Large intestine (tissue), 3 donors: ENCODE data around the gene LANCL1. TPM values are rescaled to one million over a fixed set of nuclear protein-coding genes. Genes with fewer than 3 reads are reported as not detected.

ENCODE experiments used
- DNase-seq, 2 donors: peaks; one replicate each; pipeline versions ENCODE4 v3.0.0 to v3.0.0-alpha.2; 2013
- H3K27ac ChIP-seq: one replicate; pipeline ENCODE4 v1.5.1; 2013; ENCODE audit warnings: low read length
- H3K27me3 ChIP-seq: 2 replicates; pipeline ENCODE4 v1.6.1; 2013; ENCODE audit warnings: low read length; ENCODE audit not compliant: control insufficient read depth, insufficient read depth
- H3K36me3 ChIP-seq: 2 replicates; pipeline ENCODE4 v1.6.1; 2013; ENCODE audit warnings: low read length; ENCODE audit not compliant: control insufficient read depth, insufficient read depth
- H3K4me1 ChIP-seq: one replicate; pipeline ENCODE4 v1.6.1; 2013; ENCODE audit warnings: low read length; ENCODE audit not compliant: control insufficient read depth, insufficient read depth
- H3K4me3 ChIP-seq: one replicate; pipeline ENCODE4 v1.5.1; 2013; ENCODE audit warnings: low read length
- H3K9me3 ChIP-seq: one replicate; pipeline ENCODE4 v1.6.1; 2013; ENCODE audit warnings: mild to moderate bottlenecking, low read depth, low read length, moderate library complexity; ENCODE audit not compliant: control insufficient read depth
- WGBS: methylation state at CpG from one replicate; pipeline ENCODE4 v1.1.5; 2013; ENCODE audit warnings: low lambda C conversion rate; ENCODE audit not compliant: insufficient coverage; 5-methylcytosine and 5-hydroxymethylcytosine counted together
- polyA plus RNA-seq: library from polyadenylated mRNA; unstranded; fragments of 120-200 nt; gene quantifications from one replicate; pipeline ENCODE4 v1.2.1, GENCODE V29; 2013

Gene LANCL1
- polyA plus RNA-seq, 1 donor, result 41.9 TPM

DNA sequence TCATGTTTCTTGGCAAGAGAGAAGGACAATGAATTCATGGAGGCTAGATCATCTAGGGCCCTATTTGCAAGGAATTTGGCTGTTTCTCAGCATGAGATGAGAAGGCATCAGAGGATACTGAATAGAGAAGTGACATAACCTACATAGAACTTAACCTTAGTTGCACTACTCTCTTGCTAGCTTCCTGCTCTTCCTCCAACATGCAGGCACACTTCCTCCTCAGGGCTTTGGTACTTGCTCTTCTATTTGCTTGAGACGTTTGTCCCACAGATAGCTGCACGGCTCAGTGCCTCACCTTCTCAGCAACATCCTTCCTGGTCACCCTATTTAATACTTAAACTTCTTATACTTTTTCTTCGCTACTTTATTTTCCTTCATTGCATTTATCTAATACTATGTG, 20.0 kb upstream of the LANCL1 start:
- WGBS, result 100% methylated on average over 1 of the region's 3 CpGs

DNA sequence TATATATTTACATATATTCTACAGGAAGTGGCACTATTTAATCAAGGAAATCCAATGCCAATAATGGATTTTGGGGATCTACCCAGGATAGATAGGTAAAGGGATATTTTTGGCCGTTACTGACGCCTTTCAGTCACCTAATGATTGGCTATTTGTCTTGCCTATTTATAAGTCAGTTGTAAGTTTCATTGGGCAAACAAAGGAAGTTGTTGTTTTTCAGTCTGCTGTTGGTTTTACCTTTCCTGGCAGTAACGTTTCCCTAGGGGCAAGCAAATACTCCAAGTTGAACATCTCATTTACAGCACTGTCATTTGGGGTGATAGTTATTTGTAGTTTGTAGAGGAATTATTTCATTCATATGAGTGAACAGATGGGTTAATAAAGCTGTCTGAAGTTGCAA, 17.0 kb upstream of the LANCL1 start:
- Histone ChIP-seq H3K4me3 (no peak overlapping the region), H3K36me3 (no peaks in the 10 kb centered on the region), H3K9me3 (no peaks in the 10 kb centered on the region), H3K27me3 (no peaks in the 10 kb centered on the region), H3K4me1 (no peaks in the 10 kb centered on the region), H3K27ac (no peak overlapping the region)
- no peak for DNase-seq
- no CpG with 5 or more reads among the region's 3 CpGs for WGBS

More for the DNA sequence above, 20.0 kb upstream of the LANCL1 start:
- DNase-seq, result no peak
- no peak overlapping the region for H3K4me3 ChIP-seq
- H3K27ac ChIP-seq, result no peak overlapping the region
- H3K27me3 ChIP-seq, result no peaks in the 10 kb centered on the region
- H3K36me3 ChIP-seq, result no peaks in the 10 kb centered on the region
- H3K9me3 ChIP-seq, result peaks cover 7% of the 10 kb centered on the region
- H3K4me1 ChIP-seq, result peaks cover 7% of the 10 kb centered on the region

DNA sequence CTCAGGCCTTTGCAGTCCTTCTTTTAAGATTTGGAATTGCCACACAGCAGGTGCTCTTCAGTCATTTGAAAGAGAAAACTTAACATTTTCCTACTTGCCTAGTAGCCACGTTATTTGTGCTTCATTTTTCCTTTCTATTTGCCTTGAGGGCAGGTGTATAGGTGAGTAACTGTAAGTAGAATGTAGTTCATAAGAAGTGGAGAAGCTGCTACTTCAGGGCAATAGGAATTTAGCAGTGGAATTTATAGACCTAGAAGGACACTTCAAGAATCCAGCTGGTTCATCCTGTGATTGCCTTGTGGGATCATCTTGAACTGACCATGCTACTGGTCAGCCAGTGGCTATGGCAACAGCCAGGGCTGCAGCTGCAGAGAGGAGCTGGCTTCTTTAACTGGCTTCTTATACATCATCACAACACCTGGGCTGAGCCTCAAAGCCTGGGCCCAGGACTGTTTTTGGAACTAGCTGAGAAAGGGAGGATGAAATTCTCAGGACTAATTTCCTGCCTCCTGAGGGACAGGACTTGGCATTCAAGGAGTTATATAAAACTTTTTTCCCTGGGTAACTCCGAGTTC, 5.1 kb upstream of the LANCL1 start:
- H3K36me3 ChIP-seq, result no peaks in the 10 kb centered on the region
- H3K9me3 ChIP-seq, result no peaks in the 10 kb centered on the region
- no peak overlapping the region for H3K4me3 ChIP-seq
- DNase-seq, result no peak
- H3K4me1 ChIP-seq, result no peaks in the 10 kb centered on the region
- no peaks in the 10 kb centered on the region for H3K27me3 ChIP-seq
- WGBS, result no CpG with 5 or more reads among the region's 2 CpGs
- H3K27ac ChIP-seq, result no peak overlapping the region

DNA sequence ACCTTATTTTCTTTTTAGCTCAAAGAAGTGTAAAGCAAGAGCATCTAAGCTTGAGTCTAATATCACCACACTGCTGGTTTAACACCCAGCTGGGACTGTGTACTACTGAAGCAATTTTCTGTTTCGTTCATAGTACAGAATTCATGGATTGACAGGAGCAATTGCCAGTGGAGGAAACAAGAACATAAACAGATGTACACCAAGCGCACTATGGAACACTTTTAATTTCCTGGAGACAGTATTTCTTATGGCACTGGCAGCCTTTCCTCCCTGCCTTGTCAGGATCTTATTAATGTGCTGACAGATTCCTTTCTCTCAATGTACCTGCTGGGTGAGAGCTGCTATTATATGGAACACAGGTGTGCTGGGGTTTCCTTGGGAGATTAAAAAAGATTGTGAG, 4.2 kb upstream of the LANCL1 start:
- H3K27me3 ChIP-seq, result no peaks in the 10 kb centered on the region
- no CpG with 5 or more reads among the region's 2 CpGs for WGBS
- H3K4me3 ChIP-seq, result no peak overlapping the region
- no peaks in the 10 kb centered on the region for H3K4me1 ChIP-seq
- no peak overlapping the region for H3K27ac ChIP-seq
- no peaks in the 10 kb centered on the region for H3K9me3 ChIP-seq
- no peak for DNase-seq
- no peaks in the 10 kb centered on the region for H3K36me3 ChIP-seq

DNA sequence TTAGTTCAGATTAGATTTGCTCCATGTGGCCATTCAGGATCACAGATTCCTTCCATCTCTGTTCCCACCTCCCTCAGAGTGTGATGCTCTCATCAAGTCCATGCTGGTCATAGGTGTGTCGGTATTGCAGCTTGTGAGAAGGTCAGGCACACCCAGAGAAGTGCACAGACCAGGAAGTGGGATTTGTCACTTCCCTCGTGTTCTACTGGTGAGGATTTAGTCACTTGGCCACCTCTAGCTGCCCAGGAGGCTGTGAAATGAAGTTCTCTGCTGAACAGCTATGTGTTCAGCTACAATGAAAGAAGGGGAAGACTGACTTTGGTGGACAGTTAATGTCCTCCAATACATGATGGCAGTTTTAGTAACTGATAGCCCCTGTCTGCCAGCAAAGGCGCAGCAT, 3.5 kb upstream of the LANCL1 start:
- no CpG with 5 or more reads among the region's 3 CpGs for WGBS
- Histone ChIP-seq H3K27ac (no peak overlapping the region), H3K4me1 (no peaks in the 10 kb centered on the region), H3K27me3 (no peaks in the 10 kb centered on the region), H3K9me3 (no peaks in the 10 kb centered on the region), H3K36me3 (no peaks in the 10 kb centered on the region), H3K4me3 (no peak overlapping the region)
- peak in 1 of 2 donors; percentile 47 for DNase-seq

DNA sequence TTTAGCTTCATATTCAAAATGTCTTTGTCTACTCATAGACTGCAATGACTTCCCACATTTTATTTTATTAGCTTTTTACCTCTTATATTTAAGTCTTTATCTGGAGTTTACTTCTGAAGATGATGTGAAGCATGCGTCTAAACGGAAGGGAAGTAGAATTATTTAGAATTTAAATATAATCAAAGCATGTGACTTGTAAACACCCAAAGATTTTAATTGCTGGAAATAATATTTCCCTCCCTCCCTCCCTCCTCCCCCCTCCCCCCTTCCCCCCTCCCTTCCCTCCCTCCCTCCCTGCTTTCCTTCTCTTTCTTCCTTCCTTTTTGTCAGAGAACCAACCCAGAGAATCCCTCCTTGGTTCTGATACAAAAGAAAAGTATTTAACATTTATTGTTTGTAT, 2.1 kb upstream of the LANCL1 start:
- DNase-seq, result no peak
- Histone ChIP-seq H3K27ac (no peak overlapping the region), H3K4me1 (no peaks in the 10 kb centered on the region), H3K9me3 (no peaks in the 10 kb centered on the region), H3K4me3 (no peak overlapping the region), H3K36me3 (no peaks in the 10 kb centered on the region), H3K27me3 (no peaks in the 10 kb centered on the region)
- WGBS, result 82% methylated on average over 2 of the region's 2 CpGs

DNA sequence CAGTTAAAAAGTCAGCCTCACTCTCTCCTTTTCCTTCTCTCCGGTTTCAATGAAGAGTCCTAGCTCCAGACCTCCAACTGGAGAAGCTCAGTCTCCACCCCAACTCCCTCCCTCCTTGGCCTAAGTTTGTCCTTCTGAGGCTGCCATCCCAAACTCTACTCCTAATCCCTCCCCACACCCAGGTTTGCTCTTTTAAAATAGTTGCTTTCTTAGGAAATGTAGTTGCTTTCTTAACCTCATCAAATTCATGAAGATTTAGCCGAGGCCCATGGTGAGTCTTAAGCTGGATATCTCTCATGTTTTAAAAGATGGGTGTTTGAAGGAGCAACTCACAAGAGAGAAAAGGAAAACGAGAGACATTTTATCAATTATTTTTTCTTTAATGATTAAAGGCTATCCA, 937 bp upstream of the LANCL1 start:
- WGBS, result 86% methylated on average over 1 of the region's 3 CpGs
- no peak overlapping the region for H3K4me3 ChIP-seq
- no peaks in the 10 kb centered on the region for H3K27me3 ChIP-seq
- H3K9me3 ChIP-seq, result no peaks in the 10 kb centered on the region
- no peak overlapping the region for H3K27ac ChIP-seq
- no peak for DNase-seq
- H3K36me3 ChIP-seq, result no peaks in the 10 kb centered on the region
- no peaks in the 10 kb centered on the region for H3K4me1 ChIP-seq

DNA sequence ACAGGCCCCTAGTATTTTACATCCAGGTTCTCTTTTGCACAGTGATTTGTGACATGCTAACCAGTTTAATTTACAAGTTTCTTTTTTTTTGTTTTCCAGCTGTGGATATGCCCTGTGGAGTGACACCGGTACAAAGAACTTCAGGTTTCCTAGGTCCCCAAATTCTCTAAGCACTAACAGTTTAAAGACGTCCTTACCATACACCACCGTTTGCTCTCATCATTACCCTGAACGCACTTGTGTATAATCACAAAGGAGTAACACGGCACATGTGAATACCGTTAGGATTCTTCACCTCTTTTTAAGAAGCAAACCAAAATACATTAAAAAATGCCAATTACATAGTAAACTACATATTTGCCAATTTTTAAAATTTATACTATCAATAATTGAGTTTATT, 853 bp downstream of the LANCL1 start:
- Histone ChIP-seq H3K36me3 (peaks cover 8% of the 10 kb centered on the region), H3K9me3 (no peaks in the 10 kb centered on the region), H3K4me1 (no peaks in the 10 kb centered on the region), H3K4me3 (peak overlapping the region; percentile 66), H3K27ac (no peak overlapping the region), H3K27me3 (no peaks in the 10 kb centered on the region)
- 28% methylated on average over 2 of the region's 6 CpGs for WGBS
- DNase-seq, result peak in 1 of 2 donors; percentile 11

DNA sequence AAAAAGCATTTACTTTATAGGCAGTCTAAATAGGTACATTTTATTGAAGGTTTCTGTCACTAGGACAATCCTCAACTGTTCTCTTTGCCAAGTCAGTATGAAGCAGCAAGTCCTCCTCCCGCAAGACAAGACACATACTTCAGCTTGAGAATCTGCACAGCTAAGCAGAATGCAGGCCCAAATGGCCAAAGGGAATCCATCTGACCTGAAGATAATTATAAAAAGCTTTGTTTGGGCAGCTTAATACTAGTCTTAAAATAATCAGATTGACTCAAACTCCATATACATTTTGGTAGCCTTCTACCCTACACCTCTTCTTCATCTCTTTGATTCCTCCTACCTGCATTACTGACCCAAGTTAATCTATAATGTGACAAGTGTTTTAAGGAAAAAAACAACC, 1.8 kb downstream of the LANCL1 start:
- Histone ChIP-seq H3K27ac (no peak overlapping the region), H3K4me1 (no peaks in the 10 kb centered on the region), H3K27me3 (no peaks in the 10 kb centered on the region), H3K4me3 (no peak overlapping the region), H3K36me3 (peaks cover 13% of the 10 kb centered on the region), H3K9me3 (no peaks in the 10 kb centered on the region)
- WGBS, result no CpG with 5 or more reads among the region's 1 CpG
- no peak for DNase-seq

DNA sequence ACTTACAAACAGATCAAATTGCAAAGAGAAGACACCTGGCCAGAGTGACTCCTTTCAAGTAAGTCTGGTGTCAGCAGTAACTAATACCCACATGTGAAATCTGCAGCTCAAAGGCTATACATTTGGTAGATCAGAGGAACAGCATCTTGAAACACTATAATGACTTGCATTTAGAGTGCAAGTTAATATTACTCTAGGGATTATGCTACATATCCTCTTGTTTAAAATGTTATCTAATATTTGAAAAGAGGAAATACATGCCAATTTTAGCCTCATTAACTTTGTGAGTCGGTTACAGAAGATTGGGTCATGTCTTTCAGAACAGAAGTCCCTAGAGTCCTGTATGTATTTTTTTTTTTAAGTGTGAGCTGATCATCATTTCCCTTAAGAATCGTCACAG, 15.2 kb downstream of the LANCL1 start:
- Histone ChIP-seq H3K4me3 (no peak overlapping the region), H3K27ac (no peak overlapping the region), H3K36me3 (peaks cover 43% of the 10 kb centered on the region), H3K4me1 (no peaks in the 10 kb centered on the region), H3K27me3 (no peaks in the 10 kb centered on the region), H3K9me3 (no peaks in the 10 kb centered on the region)
- DNase-seq, result no peak
- WGBS, result 80% methylated on average over 1 of the region's 2 CpGs
